ENCODE data around the gene PARP15.

- TF ChIP-seq EZH2phosphoT487 (IDR thresholded peaks at IDR 0.05; ENCODE audit: unreplicated experiment) (no peak), CTCF (conservative IDR thresholded peaks at IDR 0.05; ENCODE audit: low read depth in 2 of 2) (no peak), REST (IDR thresholded peaks at IDR 0.05; ENCODE audit: unreplicated experiment) (no peak), POLR2AphosphoS5 (IDR thresholded peaks at IDR 0.05; ENCODE audit: low read depth) (peak; percentile 29; the same call in 1 of the 2 replicates), ZNF462 (CRISPR knock-in tag; IDR thresholded peaks at IDR 0.05) (no peak), ETS1 (IDR thresholded peaks at IDR 0.05) (no peak), EZH2 (IDR thresholded peaks at IDR 0.05; ENCODE audit: low read depth, unreplicated experiment) (no peak)
These were observed 103.2 kb downstream of the PARP15 start, which contains the start of gene PARP14 for GRCh38 chr3:122680475-122681283.
